Coronary artery (tissue), 2 donors: ENCODE results near the gene GABRA1.

Source experiments
- DNase-seq: peaks from one replicate; pipeline ENCODE4 v3.0.0-alpha.2; 2017; ENCODE audit warnings: low spot score
- H3K27ac ChIP-seq, 2 donors: fragments of 200-600 bp; sonication (generic); one replicate each; pipeline ENCODE4 v1.5.1; 2016 to 2019
- H3K4me3 ChIP-seq: fragments of 200-600 bp; sonication (generic); 2 replicates; pipeline ENCODE4 v1.5.1; 2016; ENCODE audit warnings: mild to moderate bottlenecking, moderate library complexity
- CTCF ChIP-seq: fragments of 200-600 bp; sonication (generic); IDR thresholded peaks from one replicate; pipeline ENCODE4 v1.5.1; 2019; ENCODE audit warnings: antibody characterized with exemption

GABRA1 gene

GRCh38 chr5:161946911-161947310, 99.0 kb downstream of the GABRA1 start:
- no peak overlapping the region for H3K4me3 ChIP-seq
- DNase-seq, result no peak
- TF ChIP-seq CTCF, result no peak
- no peak overlapping the region for H3K27ac ChIP-seq
